Measurements from ENCODE around the gene CHRNA10. TPM values are rescaled to one million over a fixed set of nuclear protein-coding genes. Genes with fewer than 3 reads are reported as not detected.

The CHRNA10 gene, protein sequence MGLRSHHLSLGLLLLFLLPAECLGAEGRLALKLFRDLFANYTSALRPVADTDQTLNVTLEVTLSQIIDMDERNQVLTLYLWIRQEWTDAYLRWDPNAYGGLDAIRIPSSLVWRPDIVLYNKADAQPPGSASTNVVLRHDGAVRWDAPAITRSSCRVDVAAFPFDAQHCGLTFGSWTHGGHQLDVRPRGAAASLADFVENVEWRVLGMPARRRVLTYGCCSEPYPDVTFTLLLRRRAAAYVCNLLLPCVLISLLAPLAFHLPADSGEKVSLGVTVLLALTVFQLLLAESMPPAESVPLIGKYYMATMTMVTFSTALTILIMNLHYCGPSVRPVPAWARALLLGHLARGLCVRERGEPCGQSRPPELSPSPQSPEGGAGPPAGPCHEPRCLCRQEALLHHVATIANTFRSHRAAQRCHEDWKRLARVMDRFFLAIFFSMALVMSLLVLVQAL
- total RNA-seq, result 2.2 TPM

DNA sequence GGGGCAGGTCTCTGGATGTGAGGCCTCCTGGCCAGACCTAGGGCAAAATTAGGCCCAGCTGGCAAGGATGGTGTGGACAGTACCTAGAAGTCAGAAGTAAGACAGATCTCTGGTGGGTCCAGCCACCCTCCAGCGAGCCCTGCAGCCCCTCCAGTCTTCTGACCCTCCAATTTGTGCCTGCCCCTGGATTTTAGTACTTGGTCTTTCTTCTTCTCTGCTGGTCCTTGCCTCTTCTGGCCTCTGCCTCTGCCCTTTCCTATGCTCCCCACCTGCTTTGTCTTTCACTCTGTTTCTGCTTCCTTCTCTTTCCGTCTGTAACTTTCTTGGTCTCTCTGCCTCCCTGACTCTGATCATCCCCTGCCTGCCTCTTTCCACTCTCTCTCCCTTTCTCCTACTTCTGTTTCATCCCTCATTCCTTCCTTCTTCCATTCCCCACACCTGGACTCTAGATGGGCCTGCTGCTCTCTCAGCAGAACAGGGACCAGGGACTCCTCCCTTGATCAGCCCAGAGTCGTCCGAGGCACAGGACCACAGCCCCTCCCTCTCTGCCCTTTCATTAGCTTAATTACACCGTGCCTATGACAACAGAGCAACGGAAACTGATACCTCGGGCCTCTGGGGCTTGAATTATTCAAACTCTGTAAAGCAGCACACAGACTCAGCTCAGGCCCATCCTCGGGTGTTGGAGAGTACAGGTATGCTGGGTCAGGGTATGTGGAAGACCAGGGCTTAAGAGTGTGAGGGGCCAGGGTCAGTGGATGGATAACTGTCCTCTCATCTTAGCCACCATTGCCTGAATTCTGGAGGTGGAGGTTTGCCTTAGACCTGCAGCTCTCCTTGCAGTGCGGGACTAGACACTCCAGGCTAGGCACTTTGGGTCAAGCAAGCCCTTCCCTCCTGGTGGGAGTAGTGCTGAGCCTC is at the start of gene CHRNA10:
Gene CHRNA10 (minus strand): TSS at position 51 of the 921 bp plus-strand sequence. CDS start 72 bp downstream, outside the sequence.
- DNase-seq (ENCODE audit: low read depth in 2 of 3, low spot score in 2 of 3), result no peak

DNA sequence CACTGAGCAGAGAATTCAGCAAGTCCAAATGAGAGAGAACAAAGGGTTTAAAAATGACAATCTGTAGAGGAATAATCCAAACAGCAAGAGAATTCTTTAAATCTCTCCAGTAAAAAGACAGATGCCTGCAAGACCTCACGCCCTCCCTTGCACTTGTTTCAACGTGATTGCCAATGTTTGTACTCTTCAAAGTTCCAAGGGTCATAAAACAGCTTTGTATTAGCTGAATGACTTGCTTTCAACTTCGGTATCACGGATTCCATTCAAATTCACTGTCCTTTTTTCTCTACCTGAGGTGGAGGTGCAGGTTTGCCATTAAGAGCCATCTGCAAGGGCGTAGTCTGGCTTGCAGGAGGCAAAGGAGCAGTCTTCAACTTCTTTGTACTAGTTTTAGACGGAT is 41.1 kb upstream of the CHRNA10 start:
- no peak for DNase-seq (ENCODE audit: low read depth in 2 of 3, low spot score in 2 of 3)

DNA sequence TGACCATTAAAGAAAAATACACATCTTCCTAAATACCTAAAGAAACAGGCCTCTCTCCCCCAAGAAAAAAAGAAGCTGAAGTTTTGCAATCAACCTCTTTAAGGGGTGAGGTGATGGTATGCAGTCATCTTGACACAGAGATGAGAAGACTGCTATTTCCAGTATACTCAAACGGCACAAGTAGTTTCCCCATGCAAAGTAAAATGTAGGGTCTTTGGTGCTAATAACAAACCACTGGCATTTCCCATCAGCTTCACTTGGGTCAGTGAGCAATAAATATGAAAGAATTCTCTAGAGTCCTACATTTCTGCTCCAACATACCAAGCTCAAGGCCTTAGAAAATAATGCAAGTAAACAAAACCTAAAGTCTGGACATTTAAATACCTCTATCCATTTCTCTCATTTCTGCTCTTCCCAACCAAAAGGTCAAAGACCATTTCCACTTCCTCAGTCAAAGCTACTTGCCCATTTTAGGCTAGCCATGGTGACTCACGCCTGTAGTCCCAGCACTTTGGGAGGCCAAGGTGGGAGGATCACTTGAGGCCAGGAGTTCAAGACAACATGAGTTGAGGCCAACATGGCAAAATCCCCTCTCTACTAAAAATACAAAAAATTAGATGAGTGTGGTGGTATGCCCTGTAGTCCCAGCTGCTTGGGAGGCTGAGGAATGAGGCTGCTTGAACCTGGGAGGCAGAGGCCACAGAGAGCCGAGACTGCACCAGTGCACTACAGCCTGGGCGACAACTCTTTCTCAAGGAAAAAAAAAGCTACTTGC is 39.5 kb upstream of the CHRNA10 start:
- no peak for DNase-seq (ENCODE audit: low read depth in 2 of 3, low spot score in 2 of 3)

DNA sequence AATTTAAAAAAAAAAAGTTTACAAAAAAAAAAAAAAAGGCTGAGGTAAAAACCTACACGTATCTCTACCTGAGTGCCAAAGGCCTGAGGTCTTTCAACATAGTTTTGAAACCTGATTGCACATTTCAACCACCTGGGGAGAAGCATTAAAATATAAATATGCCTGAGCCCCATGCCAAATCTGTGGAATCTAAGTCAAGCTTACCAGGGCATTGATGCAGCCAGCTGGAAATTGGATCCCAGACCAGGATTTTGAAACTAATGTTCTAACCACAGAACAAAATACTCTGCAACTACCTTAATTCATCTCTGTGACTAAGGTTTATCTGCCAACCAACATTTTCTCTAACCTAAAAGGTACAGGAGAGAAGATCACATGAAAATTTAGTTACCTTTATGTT is 38.8 kb upstream of the CHRNA10 start:
- DNase-seq (ENCODE audit: low read depth in 2 of 3, low spot score in 2 of 3), result no peak

DNA sequence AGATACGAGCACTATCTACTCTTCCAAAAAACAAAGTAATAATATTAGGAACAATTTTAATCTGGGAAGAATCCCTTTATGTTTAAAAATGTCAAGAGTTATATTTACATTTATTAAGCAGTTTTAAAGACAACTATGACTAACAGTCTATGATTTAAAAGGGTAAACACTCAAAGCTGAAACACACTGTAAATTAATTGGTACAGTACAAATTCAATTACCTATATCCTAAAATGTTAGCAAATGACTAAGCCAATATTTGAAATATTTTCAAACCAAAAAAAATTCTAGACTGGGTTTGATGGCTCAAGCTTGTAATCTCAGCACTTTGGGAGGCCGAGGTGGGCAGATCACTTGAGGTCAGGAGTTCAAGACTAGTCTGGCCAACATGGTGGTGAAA is 36.0 kb upstream of the CHRNA10 start:
- no peak for DNase-seq (ENCODE audit: low read depth in 2 of 3, low spot score in 2 of 3)

DNA sequence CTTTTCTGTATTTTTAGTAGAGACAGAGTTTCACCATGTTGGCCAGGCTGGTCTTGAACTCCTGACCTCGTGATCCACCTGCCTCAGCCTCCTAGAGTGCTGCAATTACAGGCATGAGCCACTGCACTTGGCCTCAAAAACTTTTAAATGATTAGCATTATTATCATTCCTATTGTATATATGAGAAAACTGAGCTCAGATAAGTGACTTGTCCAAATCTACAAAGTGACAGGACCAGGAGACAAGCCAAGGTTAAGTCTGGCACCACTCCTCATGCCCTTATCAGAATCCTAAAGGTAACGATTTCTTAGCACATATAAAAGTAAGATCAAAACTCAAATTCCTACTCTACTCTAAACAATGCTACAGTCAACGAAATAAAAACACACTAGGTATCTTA is 32.2 kb upstream of the CHRNA10 start:
- no peak for DNase-seq (ENCODE audit: low read depth in 2 of 3, low spot score in 2 of 3)

DNA sequence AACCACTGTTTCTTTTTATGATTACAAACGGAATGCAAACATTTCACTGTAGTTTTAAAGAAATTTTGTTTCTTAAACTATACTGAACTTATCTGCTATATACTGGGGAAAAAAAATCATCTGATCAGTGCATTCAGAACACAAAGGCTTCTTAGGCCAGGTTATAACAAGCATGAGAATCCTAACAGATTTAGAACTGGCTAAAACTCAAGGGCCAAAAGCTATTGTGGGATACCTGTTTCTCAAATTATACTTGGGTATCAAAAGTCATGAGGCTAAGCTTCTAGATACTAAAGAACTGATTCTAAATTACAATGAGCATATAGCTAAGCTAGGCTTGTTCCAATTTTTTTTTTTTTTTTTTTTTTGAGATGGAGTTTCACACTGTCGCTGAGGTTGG is 29.7 kb upstream of the CHRNA10 start:
- no peak for DNase-seq (ENCODE audit: low read depth in 2 of 3, low spot score in 2 of 3)

DNA sequence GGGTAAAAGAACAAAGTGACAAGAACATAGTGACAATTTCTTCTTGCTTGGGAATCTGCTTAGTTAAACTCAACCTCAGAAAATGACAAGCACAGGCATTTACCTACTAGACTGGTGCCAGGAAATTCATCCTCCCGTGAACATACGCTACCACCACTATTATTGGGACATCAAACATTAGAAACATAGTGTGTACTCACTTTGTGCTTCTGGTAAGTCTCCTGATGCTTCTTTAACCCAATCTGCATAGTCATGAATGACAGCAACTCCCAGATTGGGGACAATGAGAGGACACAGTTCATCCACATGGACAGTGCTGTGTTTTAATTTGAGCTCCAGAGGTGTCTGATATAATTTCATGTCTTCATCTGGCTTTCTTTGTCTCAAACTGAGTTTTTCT is 29.2 kb upstream of the CHRNA10 start:
- no peak for DNase-seq (ENCODE audit: low read depth in 2 of 3, low spot score in 2 of 3)

DNA sequence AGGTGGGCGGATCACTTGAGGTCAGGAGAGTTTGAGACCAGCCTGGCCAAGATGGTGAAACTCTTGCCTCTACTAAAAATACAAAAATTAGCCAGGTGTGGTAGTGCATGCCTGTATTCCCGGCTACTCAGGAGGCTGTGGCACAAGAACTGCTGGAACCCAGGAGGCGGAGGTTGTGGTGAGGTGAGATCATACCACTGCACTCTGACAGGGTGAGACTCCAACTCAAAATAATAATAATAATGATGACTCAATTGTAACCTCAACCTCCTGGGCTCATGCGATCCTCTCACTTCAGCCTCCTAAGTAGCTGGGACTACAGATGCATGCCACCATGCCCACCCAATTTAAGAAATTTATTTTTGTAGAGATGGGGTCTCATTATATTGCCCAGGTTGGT is 15.6 kb upstream of the CHRNA10 start:
- DNase-seq (ENCODE audit: low read depth in 2 of 3, low spot score in 2 of 3), result no peak

DNA sequence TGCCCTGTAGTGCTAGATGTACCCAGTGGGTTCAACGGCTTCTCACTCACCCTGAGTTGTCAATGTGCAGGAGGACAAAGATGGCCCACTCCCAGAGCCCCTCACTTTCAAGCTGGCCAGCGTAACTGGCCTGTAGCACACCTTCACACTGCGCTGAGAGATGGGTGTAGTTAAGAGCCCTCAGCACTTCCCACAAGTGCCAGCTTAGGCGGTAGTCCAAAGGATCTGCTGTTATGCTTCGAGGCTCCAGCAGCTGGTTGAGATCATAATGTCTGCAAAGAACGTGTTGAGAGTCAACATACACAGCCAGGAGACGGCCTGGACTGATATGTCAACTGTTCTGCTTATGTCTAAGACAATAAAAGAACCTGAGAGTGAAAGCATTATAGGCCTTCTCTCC is 14.7 kb upstream of the CHRNA10 start:
- no peak for DNase-seq (ENCODE audit: low read depth in 2 of 3, low spot score in 2 of 3)

DNA sequence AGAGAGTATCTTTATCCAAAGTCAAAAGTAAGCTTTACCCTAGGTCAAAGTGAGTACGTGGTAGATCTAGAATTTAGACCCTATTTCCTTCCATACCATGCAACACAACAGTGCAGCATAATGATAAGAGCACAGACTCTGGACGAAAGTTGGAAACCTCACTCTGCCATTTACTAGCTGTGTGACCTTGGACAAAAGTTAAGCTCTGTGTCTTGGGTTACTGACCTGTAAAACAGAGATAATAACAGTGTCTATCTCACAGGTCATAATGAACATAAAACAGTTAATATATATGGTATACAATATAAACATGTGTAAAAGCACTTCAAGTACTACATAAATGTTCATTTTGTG is 13.6 kb upstream of the CHRNA10 start:
- no peak for DNase-seq (ENCODE audit: low read depth in 2 of 3, low spot score in 2 of 3)

DNA sequence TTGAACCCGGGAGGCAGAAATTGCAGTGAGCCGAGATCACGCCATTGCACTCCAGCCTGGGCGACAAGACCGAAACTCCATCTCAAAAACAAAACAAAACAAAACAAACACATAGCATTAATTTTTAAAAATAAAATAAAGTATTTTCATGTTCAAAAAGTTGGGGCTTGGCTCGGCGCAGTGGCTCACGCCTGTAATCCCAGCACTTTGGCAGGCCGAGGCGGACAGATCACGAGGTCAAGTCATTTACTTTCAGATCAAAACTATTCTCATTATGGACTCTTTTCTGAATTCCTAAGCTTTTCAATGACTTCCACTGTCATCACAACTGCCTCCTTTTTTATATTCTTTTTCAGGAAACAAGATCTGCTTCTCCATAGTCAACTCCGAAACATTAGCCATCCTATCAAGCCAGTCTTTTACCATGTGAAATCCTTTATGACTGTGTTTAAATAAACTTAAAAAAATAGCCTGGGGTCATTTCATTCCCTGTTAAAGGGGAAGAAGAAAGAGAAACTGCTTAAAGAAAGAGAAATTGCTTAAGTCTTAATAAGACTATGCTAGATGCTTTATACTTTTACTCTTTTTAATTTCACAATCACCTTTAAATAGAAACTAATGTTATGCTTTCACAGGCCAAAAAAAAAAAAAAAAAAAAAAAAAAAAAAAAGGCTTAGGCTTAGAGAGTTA is 13.1 kb upstream of the CHRNA10 start:
- no peak for DNase-seq (ENCODE audit: low read depth in 2 of 3, low spot score in 2 of 3)

DNA sequence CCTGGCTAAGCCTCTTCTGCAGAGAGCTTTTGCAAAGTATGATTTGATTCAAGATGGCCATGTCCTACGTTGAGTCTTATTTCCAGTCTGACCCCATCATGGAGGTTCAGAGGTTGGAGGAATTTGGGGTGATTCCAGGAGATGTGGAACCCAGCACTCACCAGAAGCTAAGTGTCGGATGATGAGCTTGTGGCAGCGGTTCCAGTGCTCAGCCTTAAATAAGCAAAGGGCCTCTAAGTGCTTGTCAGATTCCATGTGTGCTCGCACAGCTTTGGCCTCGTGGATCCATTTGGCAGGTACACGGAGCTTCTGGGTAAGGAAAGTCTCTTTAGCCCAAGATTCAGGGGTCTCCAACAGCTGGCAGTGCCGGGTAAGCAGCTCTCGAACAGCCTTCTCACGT is 11.9 kb upstream of the CHRNA10 start:
- DNase-seq (ENCODE audit: low read depth in 2 of 3, low spot score in 2 of 3), result no peak

DNA sequence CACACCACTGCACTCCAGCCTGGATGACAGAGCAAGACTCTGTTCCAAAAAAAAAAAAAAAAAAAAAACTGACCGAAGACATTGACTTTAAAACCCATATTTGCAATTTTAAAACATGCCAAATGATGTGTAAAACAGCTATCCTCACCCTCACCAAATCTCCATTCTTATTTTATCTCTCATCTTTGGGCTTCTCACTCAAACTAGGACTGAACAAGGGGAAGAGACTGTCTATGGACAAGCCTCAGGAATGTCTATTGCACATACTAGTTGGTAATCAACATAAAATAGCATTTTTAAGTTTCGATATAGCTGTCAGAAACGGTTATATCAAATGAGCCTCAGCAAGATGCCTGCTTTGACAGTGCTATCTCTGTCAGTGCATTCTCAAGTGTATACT is 7.9 kb upstream of the CHRNA10 start:
- DNase-seq (ENCODE audit: low read depth in 2 of 3, low spot score in 2 of 3), result no peak

DNA sequence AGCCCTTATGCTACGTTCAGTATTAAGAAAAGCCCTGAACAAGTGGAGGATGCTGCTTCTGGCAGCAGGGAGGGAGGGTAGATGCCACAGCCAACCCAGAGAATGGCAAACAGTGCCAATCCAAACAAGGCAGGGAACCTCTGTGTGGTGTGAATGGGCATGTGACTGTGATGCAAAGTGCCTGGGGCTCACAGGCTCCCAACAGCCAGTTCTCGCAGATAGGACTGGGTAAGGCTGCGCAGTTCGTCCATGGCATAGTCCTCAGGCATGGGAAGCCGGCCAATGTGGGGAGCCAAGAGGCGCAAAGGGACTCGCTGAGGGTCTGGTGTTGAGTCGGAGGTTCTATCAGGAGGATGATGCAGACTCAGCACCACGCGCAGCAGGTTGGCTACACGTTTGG is 4.8 kb upstream of the CHRNA10 start:
- no peak for DNase-seq (ENCODE audit: low read depth in 2 of 3, low spot score in 2 of 3)

DNA sequence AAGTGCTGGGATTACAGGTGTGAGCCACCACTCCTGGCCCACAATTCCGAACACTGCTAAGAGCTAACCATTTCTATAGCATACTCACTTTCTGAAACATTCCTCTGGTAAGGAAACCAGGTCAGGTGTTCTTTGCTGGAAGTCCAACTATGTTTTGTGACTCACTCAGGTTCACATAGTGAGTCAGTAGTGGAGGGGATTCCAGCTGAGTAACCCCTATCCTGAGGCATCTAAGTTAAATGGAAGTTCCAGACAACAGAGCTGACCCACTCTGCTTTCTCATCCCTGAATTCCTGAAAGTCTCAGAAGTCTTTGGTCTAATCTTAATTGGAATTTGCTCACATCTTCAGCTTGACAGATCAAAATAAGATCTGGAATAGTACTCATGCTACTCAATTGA is 3.0 kb upstream of the CHRNA10 start:
- no peak for DNase-seq (ENCODE audit: low read depth in 2 of 3, low spot score in 2 of 3)

DNA sequence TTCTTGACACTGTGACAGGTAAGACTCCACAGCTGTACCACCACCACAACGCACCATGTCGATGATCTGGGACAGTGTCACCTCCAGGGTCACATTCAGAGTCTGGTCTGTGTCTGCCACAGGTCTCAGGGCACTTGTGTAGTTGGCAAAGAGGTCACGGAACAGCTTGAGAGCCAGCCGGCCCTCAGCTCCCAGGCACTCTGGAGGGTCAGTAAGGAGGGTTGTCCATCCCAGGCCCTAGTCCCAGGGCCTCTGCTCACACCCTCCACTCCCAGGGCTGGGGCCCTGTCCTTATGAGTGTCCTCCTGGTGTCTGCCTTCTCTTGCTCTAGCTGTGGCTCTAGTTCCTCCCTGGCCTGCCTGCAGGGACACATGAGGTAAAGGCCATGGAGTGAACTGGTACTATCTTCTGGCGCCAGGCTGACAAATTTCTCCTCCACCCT is 1.4 kb downstream of the CHRNA10 start:
- DNase-seq (ENCODE audit: low read depth in 2 of 3, low spot score in 2 of 3), result no peak

DNA sequence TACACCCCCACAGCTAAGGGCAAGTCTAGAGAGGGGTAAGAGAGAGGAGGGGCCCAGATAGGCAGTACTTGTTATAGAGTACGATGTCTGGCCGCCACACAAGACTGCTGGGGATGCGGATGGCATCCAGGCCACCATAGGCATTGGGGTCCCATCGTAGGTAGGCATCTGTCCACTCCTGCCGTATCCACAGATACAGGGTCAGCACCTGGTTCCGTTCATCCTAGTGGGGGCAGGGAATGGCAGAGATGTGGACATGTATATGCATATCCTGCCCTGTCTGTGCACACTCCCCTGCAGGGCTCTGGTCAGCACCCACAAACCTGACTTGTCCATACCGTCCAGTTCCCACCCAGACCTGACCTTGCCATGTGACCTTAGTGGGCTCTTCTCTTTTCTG is 2.1 kb downstream of the CHRNA10 start:
- no peak for DNase-seq (ENCODE audit: low read depth in 2 of 3, low spot score in 2 of 3)

DNA sequence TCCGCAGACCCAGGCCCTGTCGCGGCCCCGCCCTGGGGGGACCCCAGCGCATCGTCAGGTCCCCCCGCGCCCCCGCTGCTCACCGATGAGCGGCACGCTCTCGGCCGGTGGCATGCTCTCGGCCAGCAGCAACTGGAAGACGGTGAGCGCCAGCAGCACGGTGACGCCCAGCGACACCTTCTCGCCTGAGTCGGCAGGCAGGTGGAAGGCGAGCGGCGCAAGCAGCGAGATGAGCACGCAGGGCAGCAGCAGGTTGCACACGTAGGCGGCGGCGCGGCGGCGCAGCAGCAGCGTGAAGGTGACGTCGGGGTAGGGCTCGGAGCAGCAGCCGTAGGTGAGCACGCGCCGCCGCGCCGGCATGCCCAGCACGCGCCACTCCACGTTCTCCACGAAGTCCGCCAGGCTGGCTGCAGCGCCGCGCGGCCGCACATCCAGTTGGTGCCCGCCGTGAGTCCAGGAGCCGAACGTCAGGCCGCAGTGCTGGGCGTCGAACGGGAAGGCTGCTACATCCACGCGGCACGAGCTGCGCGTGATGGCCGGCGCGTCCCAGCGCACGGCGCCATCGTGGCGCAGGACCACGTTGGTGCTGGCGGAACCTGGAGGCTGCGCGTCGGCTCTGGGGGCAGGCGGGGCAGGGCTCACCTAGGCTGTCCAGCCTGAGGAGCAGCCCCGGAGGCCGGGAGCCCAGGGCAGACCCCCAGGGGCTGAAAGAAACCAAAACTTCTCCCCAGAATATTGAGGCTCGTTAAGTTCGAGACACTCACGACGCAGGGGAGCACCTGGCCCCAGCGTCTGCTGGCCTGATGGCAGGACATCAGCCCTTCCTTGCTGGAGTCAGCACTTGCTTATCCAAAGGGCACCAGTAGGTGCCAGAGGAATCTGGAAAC is 3.8 kb downstream of the CHRNA10 start:
- no peak for DNase-seq (ENCODE audit: low read depth in 2 of 3, low spot score in 2 of 3)

Measured in hematopoietic multipotent progenitor cell (in vitro differentiated cells).